ENCODE data around the gene MAML3.

Gene MAML3

GRCh38 chr4:139824882-139825522 is 329.0 kb downstream of the MAML3 start:
- H3K9me3 Mint-ChIP-seq, result no peaks in the 10 kb centered on the region
- H3K36me3 Mint-ChIP-seq (ENCODE audit: low read depth), result no peaks in the 10 kb centered on the region
- H3K4me3 Mint-ChIP-seq, result no peak overlapping the region
- DNase-seq (ENCODE audit: low spot score), result no peak
- no peak overlapping the region for H3K27ac Mint-ChIP-seq
- no peaks in the 10 kb centered on the region for H3K4me1 Mint-ChIP-seq (ENCODE audit: low read depth)
- peaks cover 2% of the 10 kb centered on the region for H3K27me3 Mint-ChIP-seq (ENCODE audit: low read depth)

GRCh38 chr4:139823746-139824145 is 330.2 kb downstream of the MAML3 start:
- peaks cover 2% of the 10 kb centered on the region for H3K27me3 Mint-ChIP-seq (ENCODE audit: low read depth)
- H3K36me3 Mint-ChIP-seq (ENCODE audit: low read depth), result no peaks in the 10 kb centered on the region
- H3K9me3 Mint-ChIP-seq, result no peaks in the 10 kb centered on the region
- no peak overlapping the region for H3K4me3 Mint-ChIP-seq
- H3K4me1 Mint-ChIP-seq (ENCODE audit: low read depth), result no peaks in the 10 kb centered on the region
- DNase-seq (ENCODE audit: low spot score), result no peak
- no peak overlapping the region for H3K27ac Mint-ChIP-seq

GRCh38 chr4:139823345-139823744 is 330.6 kb downstream of the MAML3 start:
- Mint-ChIP-seq H3K4me3 (no peak overlapping the region), H3K36me3 (ENCODE audit: low read depth) (no peaks in the 10 kb centered on the region), H3K27me3 (ENCODE audit: low read depth) (peaks cover 2% of the 10 kb centered on the region), H3K27ac (no peak overlapping the region), H3K9me3 (no peaks in the 10 kb centered on the region), H3K4me1 (ENCODE audit: low read depth) (no peaks in the 10 kb centered on the region)
- DNase-seq (ENCODE audit: low spot score), result no peak

GRCh38 chr4:139822391-139822790 is 331.6 kb downstream of the MAML3 start:
- H3K27me3 Mint-ChIP-seq (ENCODE audit: low read depth), result peaks cover 5% of the 10 kb centered on the region

GRCh38 chr4:139819082-139819481 is 334.9 kb downstream of the MAML3 start:
- Mint-ChIP-seq H3K36me3 (ENCODE audit: low read depth) (no peaks in the 10 kb centered on the region), H3K4me1 (ENCODE audit: low read depth) (no peaks in the 10 kb centered on the region), H3K27ac (no peak overlapping the region), H3K27me3 (ENCODE audit: low read depth) (peaks cover 13% of the 10 kb centered on the region), H3K9me3 (no peaks in the 10 kb centered on the region), H3K4me3 (no peak overlapping the region)
- DNase-seq (ENCODE audit: low spot score), result no peak

More at GRCh38 chr4:139822391-139822790, 331.6 kb downstream of the MAML3 start:
- Mint-ChIP-seq H3K4me3 (no peak overlapping the region), H3K27ac (no peak overlapping the region), H3K36me3 (ENCODE audit: low read depth) (no peaks in the 10 kb centered on the region), H3K9me3 (no peaks in the 10 kb centered on the region), H3K4me1 (ENCODE audit: low read depth) (no peaks in the 10 kb centered on the region)
- no peak for DNase-seq (ENCODE audit: low spot score)

GRCh38 chr4:139817657-139818452 is 336.1 kb downstream of the MAML3 start:
- Mint-ChIP-seq H3K9me3 (no peaks in the 10 kb centered on the region), H3K4me1 (ENCODE audit: low read depth) (no peaks in the 10 kb centered on the region), H3K4me3 (no peak overlapping the region), H3K27ac (no peak overlapping the region), H3K27me3 (ENCODE audit: low read depth) (peaks cover 13% of the 10 kb centered on the region), H3K36me3 (ENCODE audit: low read depth) (no peaks in the 10 kb centered on the region)
- DNase-seq (ENCODE audit: low spot score), result no peak

GRCh38 chr4:139816856-139817255 is 337.1 kb downstream of the MAML3 start:
- no peaks in the 10 kb centered on the region for H3K4me1 Mint-ChIP-seq (ENCODE audit: low read depth)
- H3K9me3 Mint-ChIP-seq, result no peaks in the 10 kb centered on the region
- DNase-seq (ENCODE audit: low spot score), result no peak
- no peak overlapping the region for H3K4me3 Mint-ChIP-seq
- H3K27me3 Mint-ChIP-seq (ENCODE audit: low read depth), result peaks cover 13% of the 10 kb centered on the region
- no peaks in the 10 kb centered on the region for H3K36me3 Mint-ChIP-seq (ENCODE audit: low read depth)
- no peak overlapping the region for H3K27ac Mint-ChIP-seq

GRCh38 chr4:139815778-139816601 is 338.0 kb downstream of the MAML3 start:
- H3K27me3 Mint-ChIP-seq (ENCODE audit: low read depth), result peaks cover 17% of the 10 kb centered on the region
- H3K27ac Mint-ChIP-seq, result no peak overlapping the region
- no peak overlapping the region for H3K4me3 Mint-ChIP-seq
- H3K4me1 Mint-ChIP-seq (ENCODE audit: low read depth), result no peaks in the 10 kb centered on the region
- no peaks in the 10 kb centered on the region for H3K36me3 Mint-ChIP-seq (ENCODE audit: low read depth)
- no peak for DNase-seq (ENCODE audit: low spot score)
- H3K9me3 Mint-ChIP-seq, result no peaks in the 10 kb centered on the region

- peaks cover 19% of the 10 kb centered on the region for H3K27me3 Mint-ChIP-seq (ENCODE audit: low read depth)
- H3K27ac Mint-ChIP-seq, result no peak overlapping the region
- DNase-seq (ENCODE audit: low spot score), result no peak
- no peaks in the 10 kb centered on the region for H3K4me1 Mint-ChIP-seq (ENCODE audit: low read depth)
- H3K36me3 Mint-ChIP-seq (ENCODE audit: low read depth), result no peaks in the 10 kb centered on the region
- no peak overlapping the region for H3K4me3 Mint-ChIP-seq
- H3K9me3 Mint-ChIP-seq, result no peaks in the 10 kb centered on the region
These were observed 339.5 kb downstream of the MAML3 start for GRCh38 chr4:139814323-139815015.

GRCh38 chr4:139813881-139814280 is 340.1 kb downstream of the MAML3 start:
- H3K4me3 Mint-ChIP-seq, result no peak overlapping the region
- H3K9me3 Mint-ChIP-seq, result no peaks in the 10 kb centered on the region
- H3K36me3 Mint-ChIP-seq (ENCODE audit: low read depth), result no peaks in the 10 kb centered on the region
- no peak for DNase-seq (ENCODE audit: low spot score)
- H3K27me3 Mint-ChIP-seq (ENCODE audit: low read depth), result peaks cover 23% of the 10 kb centered on the region
- H3K27ac Mint-ChIP-seq, result no peak overlapping the region
- no peaks in the 10 kb centered on the region for H3K4me1 Mint-ChIP-seq (ENCODE audit: low read depth)

GRCh38 chr4:139810710-139811109 is 343.3 kb downstream of the MAML3 start:
- no peak overlapping the region for H3K27ac Mint-ChIP-seq
- no peaks in the 10 kb centered on the region for H3K36me3 Mint-ChIP-seq (ENCODE audit: low read depth)
- H3K4me1 Mint-ChIP-seq (ENCODE audit: low read depth), result no peaks in the 10 kb centered on the region
- H3K4me3 Mint-ChIP-seq, result no peak overlapping the region
- no peak for DNase-seq (ENCODE audit: low spot score)
- no peaks in the 10 kb centered on the region for H3K9me3 Mint-ChIP-seq
- H3K27me3 Mint-ChIP-seq (ENCODE audit: low read depth), result peaks cover 22% of the 10 kb centered on the region

GRCh38 chr4:139809757-139810140 is 344.2 kb downstream of the MAML3 start:
- no peaks in the 10 kb centered on the region for H3K36me3 Mint-ChIP-seq (ENCODE audit: low read depth)

GRCh38 chr4:139808808-139809756 is 344.9 kb downstream of the MAML3 start:
- Mint-ChIP-seq H3K9me3 (no peaks in the 10 kb centered on the region), H3K27me3 (ENCODE audit: low read depth) (peaks cover 20% of the 10 kb centered on the region), H3K36me3 (ENCODE audit: low read depth) (no peaks in the 10 kb centered on the region), H3K4me1 (ENCODE audit: low read depth) (no peaks in the 10 kb centered on the region), H3K4me3 (no peak overlapping the region), H3K27ac (no peak overlapping the region)
- DNase-seq (ENCODE audit: low spot score), result no peak

More at GRCh38 chr4:139809757-139810140, 344.2 kb downstream of the MAML3 start:
- Mint-ChIP-seq H3K4me3 (no peak overlapping the region), H3K27ac (no peak overlapping the region), H3K4me1 (ENCODE audit: low read depth) (no peaks in the 10 kb centered on the region), H3K9me3 (no peaks in the 10 kb centered on the region), H3K27me3 (ENCODE audit: low read depth) (peaks cover 20% of the 10 kb centered on the region)
- DNase-seq (ENCODE audit: low spot score), result no peak
